ENCODE measurements around the gene PTPRS. TPM values are rescaled to one million over a fixed set of nuclear protein-coding genes. Genes with fewer than 3 reads are reported as not detected.

The PTPRS gene
- polyA plus RNA-seq, 4 donors = under 0.01 to 12.5 (median 6.6) TPM

DNA sequence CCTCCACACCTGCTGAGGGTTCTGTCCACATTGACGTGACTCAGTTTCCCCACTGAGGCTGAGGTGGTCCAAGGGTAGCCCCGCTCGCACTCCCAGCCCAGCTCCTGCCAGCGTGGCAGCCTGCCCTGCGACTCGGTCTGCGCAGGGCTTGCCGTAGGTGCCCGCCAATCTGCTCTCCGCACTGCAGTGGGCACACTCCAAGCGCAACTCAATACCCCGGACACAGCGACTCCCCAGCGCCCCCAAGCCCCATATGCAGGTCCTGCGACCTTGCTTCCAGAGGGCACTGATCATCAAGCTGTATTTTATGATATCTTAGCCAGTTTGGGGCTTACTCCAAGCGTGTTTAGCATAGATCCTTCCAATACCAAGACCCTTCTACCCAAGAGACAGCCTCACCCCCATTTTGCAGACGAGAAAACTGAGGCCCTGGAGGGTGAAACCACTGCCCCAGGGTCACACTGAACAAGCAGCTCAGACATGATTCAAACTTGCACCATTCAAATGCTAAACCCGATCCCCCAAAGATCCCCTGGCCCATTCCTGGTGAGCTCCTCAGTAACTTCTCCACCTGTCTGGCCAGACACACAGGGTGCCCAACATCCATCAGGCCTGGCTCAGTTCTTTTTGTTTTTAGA, 13.5 kb downstream of the PTPRS start:
- WGBS, 3 donors = 77 to 84% (median 79%) methylated on average over 18 of the region's 18 CpGs
- DNase-seq = no peak
- H3K27me3 ChIP-seq (ENCODE audit: control insufficient read depth in 3 of 3, insufficient read depth in 3 of 3, low read length in 3 of 3) = peaks cover 0 to 2% (median 0%) of the 10 kb centered on the region in 3 donors
- H3K9me3 ChIP-seq (ENCODE audit: control insufficient read depth in 2 of 2, insufficient read depth in 1 of 2, low read depth in 1 of 2, low read length in 1 of 2) = peaks cover 0 to 9% of the 10 kb centered on the region in 2 donors
- FAIRE-seq = no peak
- H3K4me1 ChIP-seq (ENCODE audit: control insufficient read depth in 3 of 3, insufficient read depth in 2 of 3, low read depth in 1 of 3, low read length in 2 of 3) = no peaks in the 10 kb centered on the region
- H3K27ac ChIP-seq (ENCODE audit: low read depth in 1 of 3, low read length in 2 of 3) = no peak overlapping the region
- H3K4me3 ChIP-seq (ENCODE audit: low read depth in 1 of 3, low read length in 3 of 3) = no peak overlapping the region
- H3K36me3 ChIP-seq (ENCODE audit: control insufficient read depth in 3 of 3, insufficient read depth in 2 of 3, low read depth in 1 of 3, low read length in 3 of 3) = no peaks in the 10 kb centered on the region

DNA sequence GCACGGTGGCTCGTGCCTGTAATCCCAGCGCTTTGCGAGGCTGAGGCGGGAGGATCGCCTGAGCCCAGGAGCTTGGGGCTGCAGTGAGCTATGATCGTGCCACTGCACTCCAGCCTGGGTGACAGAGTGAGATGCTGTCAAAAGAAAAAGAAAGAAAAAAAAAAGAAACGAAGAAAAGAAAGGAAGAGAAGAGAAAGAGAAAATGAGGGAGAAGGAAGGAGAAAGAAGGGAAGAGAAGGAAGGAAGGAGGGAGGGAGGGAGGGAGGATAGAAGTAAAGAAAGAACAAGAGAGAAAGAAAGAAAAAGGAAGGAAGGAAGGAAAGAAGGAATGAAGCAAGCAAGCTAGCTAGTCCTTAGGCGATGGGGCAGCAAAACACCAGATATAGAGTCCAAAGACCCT, 14.1 kb downstream of the PTPRS start:
- peaks cover 0 to 9% of the 10 kb centered on the region in 2 donors for H3K9me3 ChIP-seq (ENCODE audit: control insufficient read depth in 2 of 2, insufficient read depth in 1 of 2, low read depth in 1 of 2, low read length in 1 of 2)
- 66 to 68% (median 68%) methylated on average over 9 of the region's 9 CpGs for WGBS, 3 donors
- H3K27ac ChIP-seq (ENCODE audit: low read depth in 1 of 3, low read length in 2 of 3) = no peak overlapping the region
- H3K4me1 ChIP-seq (ENCODE audit: control insufficient read depth in 3 of 3, insufficient read depth in 2 of 3, low read depth in 1 of 3, low read length in 2 of 3) = no peaks in the 10 kb centered on the region
- peaks cover 0 to 6% (median 0%) of the 10 kb centered on the region in 3 donors for H3K27me3 ChIP-seq (ENCODE audit: control insufficient read depth in 3 of 3, insufficient read depth in 3 of 3, low read length in 3 of 3)
- DNase-seq (no peak), FAIRE-seq (no peak)
- H3K4me3 ChIP-seq (ENCODE audit: low read depth in 1 of 3, low read length in 3 of 3) = no peak overlapping the region
- H3K36me3 ChIP-seq (ENCODE audit: control insufficient read depth in 3 of 3, insufficient read depth in 2 of 3, low read depth in 1 of 3, low read length in 3 of 3) = no peaks in the 10 kb centered on the region

DNA sequence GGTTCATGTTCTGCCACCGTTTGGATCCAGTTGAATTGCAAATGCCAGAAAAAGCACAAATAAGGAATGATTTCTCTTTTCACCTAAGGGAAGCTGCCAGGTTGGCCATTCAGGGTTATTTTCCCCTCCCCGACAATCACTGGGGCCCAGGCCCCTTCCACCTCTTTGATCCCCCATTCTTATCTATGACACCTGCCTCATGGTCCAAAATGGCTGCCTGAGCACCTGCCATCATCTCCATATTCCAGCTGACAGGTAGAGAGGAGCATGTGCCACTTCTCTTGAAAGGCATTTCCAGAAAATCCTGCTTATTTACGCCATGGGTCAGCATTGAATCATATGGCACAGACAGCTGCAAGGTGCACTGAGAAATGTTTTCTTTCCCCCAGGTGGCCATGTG, 15.7 kb downstream of the PTPRS start:
- Histone ChIP-seq H3K9me3 (ENCODE audit: control insufficient read depth in 2 of 2, insufficient read depth in 1 of 2, low read depth in 1 of 2, low read length in 1 of 2) (peaks cover 0 to 9% of the 10 kb centered on the region in 2 donors), H3K27me3 (ENCODE audit: control insufficient read depth in 3 of 3, insufficient read depth in 3 of 3, low read length in 3 of 3) (peaks cover 0 to 6% (median 0%) of the 10 kb centered on the region in 3 donors), H3K27ac (ENCODE audit: low read depth in 1 of 3, low read length in 2 of 3) (no peak overlapping the region), H3K4me1 (ENCODE audit: control insufficient read depth in 3 of 3, insufficient read depth in 2 of 3, low read depth in 1 of 3, low read length in 2 of 3) (no peaks in the 10 kb centered on the region), H3K36me3 (ENCODE audit: control insufficient read depth in 3 of 3, insufficient read depth in 2 of 3, low read depth in 1 of 3, low read length in 3 of 3) (no peaks in the 10 kb centered on the region), H3K4me3 (ENCODE audit: low read depth in 1 of 3, low read length in 3 of 3) (no peak overlapping the region)
- DNase-seq (no peak), FAIRE-seq (no peak)
- WGBS, 3 donors = 83 to 93% (median 89%) methylated on average over 3 of the region's 3 CpGs

DNA sequence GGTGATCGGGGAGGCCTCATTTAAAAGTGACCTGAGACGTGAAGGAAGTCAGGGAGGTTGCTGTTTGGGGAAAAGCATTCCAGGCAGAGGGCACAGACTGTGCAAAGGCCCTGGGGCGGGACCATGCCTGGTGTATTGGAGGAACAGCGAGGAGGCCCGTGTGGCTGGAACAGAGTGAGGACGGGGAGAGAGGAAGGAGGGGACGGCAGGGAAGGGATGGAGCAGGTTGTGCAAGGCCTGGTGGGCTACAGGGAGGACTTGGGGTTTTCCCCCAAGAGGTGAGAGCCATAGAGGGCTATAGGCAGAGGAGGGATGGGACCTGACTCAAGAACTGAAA, 17.2 kb downstream of the PTPRS start:
- no peak overlapping the region for H3K27ac ChIP-seq (ENCODE audit: low read depth in 1 of 3, low read length in 2 of 3)
- DNase-seq (no peak), FAIRE-seq (no peak)
- no peaks in the 10 kb centered on the region for H3K4me1 ChIP-seq (ENCODE audit: control insufficient read depth in 3 of 3, insufficient read depth in 2 of 3, low read depth in 1 of 3, low read length in 2 of 3)
- no peak overlapping the region for H3K4me3 ChIP-seq (ENCODE audit: low read depth in 1 of 3, low read length in 3 of 3)
- H3K27me3 ChIP-seq (ENCODE audit: control insufficient read depth in 3 of 3, insufficient read depth in 3 of 3, low read length in 3 of 3) = peaks cover 0 to 6% (median 0%) of the 10 kb centered on the region in 3 donors
- H3K36me3 ChIP-seq (ENCODE audit: control insufficient read depth in 3 of 3, insufficient read depth in 2 of 3, low read depth in 1 of 3, low read length in 3 of 3) = no peaks in the 10 kb centered on the region
- WGBS, 3 donors = 89 to 90% (median 89%) methylated on average over 7 of the region's 7 CpGs
- H3K9me3 ChIP-seq (ENCODE audit: control insufficient read depth in 2 of 2, insufficient read depth in 1 of 2, low read depth in 1 of 2, low read length in 1 of 2) = peaks cover 0 to 9% of the 10 kb centered on the region in 2 donors

DNA sequence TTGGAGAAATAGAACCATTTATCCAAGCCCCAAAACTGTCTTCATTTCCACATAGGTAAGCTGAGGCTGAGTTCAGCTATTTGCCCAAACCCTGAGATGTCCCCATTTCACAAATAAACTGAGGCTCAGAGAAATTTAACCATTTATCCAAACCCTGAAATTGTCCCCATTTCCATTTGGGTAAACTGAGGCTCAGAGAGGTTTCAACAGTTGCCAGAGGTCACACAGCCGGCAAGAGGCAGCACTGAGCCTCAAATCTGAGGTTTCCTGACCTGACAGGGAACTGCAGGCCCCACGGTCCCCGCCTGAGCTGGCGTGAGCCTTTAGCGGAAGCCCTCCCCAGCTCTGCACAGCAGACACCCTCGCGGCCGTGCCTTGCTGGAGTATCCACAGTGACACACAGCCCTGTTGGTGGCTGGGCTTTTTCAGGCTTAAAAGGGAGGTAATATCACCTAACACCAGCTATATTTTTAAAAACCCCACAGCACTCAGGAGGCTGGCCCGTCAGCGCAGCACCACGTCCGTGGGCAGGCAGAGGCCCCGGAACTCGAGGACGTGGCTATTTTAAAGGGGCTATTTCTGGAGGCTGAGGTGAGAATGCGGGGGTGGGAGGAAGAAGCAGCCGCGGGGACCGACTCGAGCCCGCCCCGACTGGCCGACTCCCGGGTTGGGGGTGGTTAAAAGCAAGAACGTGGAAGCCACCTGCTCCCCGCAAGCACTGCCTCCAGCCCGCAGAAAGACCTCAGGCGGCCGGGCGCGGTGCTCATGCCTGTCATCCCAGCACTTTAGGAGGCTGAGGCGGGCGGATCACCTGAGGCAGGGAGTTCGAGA, 18.5 kb downstream of the PTPRS start:
- WGBS, 3 donors = 32 to 56% (median 41%) methylated on average over 34 of the region's 34 CpGs
- FAIRE-seq (no peak), DNase-seq (no peak)
- Histone ChIP-seq H3K36me3 (ENCODE audit: control insufficient read depth in 3 of 3, insufficient read depth in 2 of 3, low read depth in 1 of 3, low read length in 3 of 3) (no peaks in the 10 kb centered on the region), H3K4me1 (ENCODE audit: control insufficient read depth in 3 of 3, insufficient read depth in 2 of 3, low read depth in 1 of 3, low read length in 2 of 3) (no peaks in the 10 kb centered on the region), H3K27me3 (ENCODE audit: control insufficient read depth in 3 of 3, insufficient read depth in 3 of 3, low read length in 3 of 3) (peaks cover 0 to 6% (median 0%) of the 10 kb centered on the region in 3 donors), H3K27ac (ENCODE audit: low read depth in 1 of 3, low read length in 2 of 3) (peak overlapping the region in 1 of 3 donors; percentile 5), H3K4me3 (ENCODE audit: low read depth in 1 of 3, low read length in 3 of 3) (no peak overlapping the region), H3K9me3 (ENCODE audit: control insufficient read depth in 2 of 2, insufficient read depth in 1 of 2, low read depth in 1 of 2, low read length in 1 of 2) (peaks cover 0 to 9% of the 10 kb centered on the region in 2 donors)

DNA sequence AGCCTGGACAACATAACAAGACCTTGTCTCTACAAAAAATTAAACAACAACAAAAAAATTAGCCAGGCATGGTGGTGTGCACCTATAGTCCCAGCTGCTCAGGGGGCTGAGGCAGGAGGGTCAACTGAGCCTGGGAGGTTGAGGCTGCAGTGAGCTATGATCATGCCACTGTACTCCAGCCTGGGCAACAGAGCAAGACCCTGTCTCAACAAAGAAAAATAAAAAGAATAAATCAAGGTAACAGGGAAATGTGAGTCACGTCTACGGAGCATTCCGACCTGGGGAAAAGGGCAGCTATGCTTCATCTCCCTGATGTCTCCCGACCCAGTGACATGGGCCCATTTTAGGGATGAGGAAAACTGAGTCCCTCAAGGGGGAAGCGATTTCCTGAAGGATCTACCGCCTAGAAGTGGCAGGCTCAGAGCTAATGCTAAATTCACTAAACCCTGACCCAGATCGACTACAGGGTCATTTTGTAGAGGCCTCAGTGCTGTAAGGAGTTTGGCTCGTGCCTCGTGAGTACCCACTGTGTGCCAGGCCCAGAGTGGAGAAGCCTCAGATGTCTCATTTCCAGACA, 19.5 kb downstream of the PTPRS start:
- peaks cover 0 to 6% (median 0%) of the 10 kb centered on the region in 3 donors for H3K27me3 ChIP-seq (ENCODE audit: control insufficient read depth in 3 of 3, insufficient read depth in 3 of 3, low read length in 3 of 3)
- FAIRE-seq = no peak
- no peak for DNase-seq
- H3K36me3 ChIP-seq (ENCODE audit: control insufficient read depth in 3 of 3, insufficient read depth in 2 of 3, low read depth in 1 of 3, low read length in 3 of 3) = no peaks in the 10 kb centered on the region
- H3K27ac ChIP-seq (ENCODE audit: low read depth in 1 of 3, low read length in 2 of 3) = no peak overlapping the region
- H3K4me1 ChIP-seq (ENCODE audit: control insufficient read depth in 3 of 3, insufficient read depth in 2 of 3, low read depth in 1 of 3, low read length in 2 of 3) = no peaks in the 10 kb centered on the region
- no peak overlapping the region for H3K4me3 ChIP-seq (ENCODE audit: low read depth in 1 of 3, low read length in 3 of 3)
- 91 to 94% (median 93%) methylated on average over 9 of the region's 9 CpGs for WGBS, 3 donors
- peaks cover 0 to 9% of the 10 kb centered on the region in 2 donors for H3K9me3 ChIP-seq (ENCODE audit: control insufficient read depth in 2 of 2, insufficient read depth in 1 of 2, low read depth in 1 of 2, low read length in 1 of 2)

DNA sequence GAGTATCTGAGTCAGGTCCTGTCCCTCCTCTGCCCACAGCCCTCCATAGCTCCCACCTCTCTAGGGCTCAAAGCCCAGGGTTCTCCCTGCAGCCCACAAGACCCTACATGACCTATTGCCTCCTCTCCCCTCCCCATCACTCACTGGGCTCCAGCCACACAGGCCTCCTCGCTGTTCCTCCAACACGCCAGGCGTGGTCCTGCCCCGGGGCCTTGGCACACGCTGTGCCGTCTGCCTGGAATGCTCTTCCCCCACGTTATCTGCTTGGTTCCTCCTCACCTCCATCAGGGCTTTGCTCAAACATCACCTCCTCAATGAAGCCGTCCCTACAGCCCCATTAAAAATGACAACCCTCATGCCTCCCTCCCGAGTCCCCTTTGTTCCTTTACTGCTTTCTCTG, 21.1 kb downstream of the PTPRS start:
- no peak overlapping the region for H3K4me3 ChIP-seq (ENCODE audit: low read depth in 1 of 3, low read length in 3 of 3)
- DNase-seq (no peak), FAIRE-seq (no peak)
- peaks cover 0 to 6% (median 0%) of the 10 kb centered on the region in 3 donors for H3K27me3 ChIP-seq (ENCODE audit: control insufficient read depth in 3 of 3, insufficient read depth in 3 of 3, low read length in 3 of 3)
- no peaks in the 10 kb centered on the region for H3K4me1 ChIP-seq (ENCODE audit: control insufficient read depth in 3 of 3, insufficient read depth in 2 of 3, low read depth in 1 of 3, low read length in 2 of 3)
- no peak overlapping the region for H3K27ac ChIP-seq (ENCODE audit: low read depth in 1 of 3, low read length in 2 of 3)
- no peaks in the 10 kb centered on the region for H3K36me3 ChIP-seq (ENCODE audit: control insufficient read depth in 3 of 3, insufficient read depth in 2 of 3, low read depth in 1 of 3, low read length in 3 of 3)
- WGBS, 3 donors = 79 to 88% (median 83%) methylated on average over 9 of the region's 9 CpGs
- peaks cover 0 to 3% of the 10 kb centered on the region in 2 donors for H3K9me3 ChIP-seq (ENCODE audit: control insufficient read depth in 2 of 2, insufficient read depth in 1 of 2, low read depth in 1 of 2, low read length in 1 of 2)

DNA sequence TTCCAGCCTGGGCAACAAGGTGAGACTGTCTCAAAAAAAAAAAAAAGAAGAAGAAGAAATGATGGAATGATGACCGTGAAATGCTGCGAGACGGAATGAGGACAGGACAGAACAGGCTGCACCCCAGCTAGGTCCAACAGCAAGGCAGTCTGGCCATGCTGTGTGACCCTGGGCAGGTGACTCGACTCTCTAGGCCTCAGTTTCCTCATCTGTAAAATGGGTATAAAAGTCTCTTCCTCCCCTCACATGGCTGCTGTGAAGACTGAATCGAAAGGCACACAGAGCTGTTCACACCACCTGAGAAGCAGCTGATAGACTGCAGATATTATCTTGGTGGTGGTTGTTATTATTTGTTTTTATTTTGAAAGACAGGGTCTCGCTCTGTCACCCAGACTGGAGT, 22.3 kb downstream of the PTPRS start:
- Histone ChIP-seq H3K27me3 (ENCODE audit: control insufficient read depth in 3 of 3, insufficient read depth in 3 of 3, low read length in 3 of 3) (peaks cover 0 to 6% (median 0%) of the 10 kb centered on the region in 3 donors), H3K4me3 (ENCODE audit: low read depth in 1 of 3, low read length in 3 of 3) (no peak overlapping the region), H3K9me3 (ENCODE audit: control insufficient read depth in 2 of 2, insufficient read depth in 1 of 2, low read depth in 1 of 2, low read length in 1 of 2) (no peaks in the 10 kb centered on the region), H3K4me1 (ENCODE audit: control insufficient read depth in 3 of 3, insufficient read depth in 2 of 3, low read depth in 1 of 3, low read length in 2 of 3) (no peaks in the 10 kb centered on the region), H3K27ac (ENCODE audit: low read depth in 1 of 3, low read length in 2 of 3) (no peak overlapping the region), H3K36me3 (ENCODE audit: control insufficient read depth in 3 of 3, insufficient read depth in 2 of 3, low read depth in 1 of 3, low read length in 3 of 3) (no peaks in the 10 kb centered on the region)
- no peak for DNase-seq
- FAIRE-seq = no peak
- 82 to 96% (median 86%) methylated on average over 6 of the region's 6 CpGs for WGBS, 3 donors
